Kidney (tissue), 14 donors: ENCODE results near the gene LSMEM2. TPM values are rescaled to one million over a fixed set of nuclear protein-coding genes. Genes with fewer than 3 reads are reported as not detected.

ENCODE experiments used
- DNase-seq, 5 donors: peaks; one replicate each; pipeline ENCODE4 v3.0.0-alpha.2; 2013 to 2020
- FAIRE-seq: peaks from 2 replicates; lab custom pipeline; 2012; peaks lifted over from hg19 to GRCh38; lab: Jason Lieb, UNC
- H3K27ac ChIP-seq, 2 donors: one replicate each; pipeline ENCODE4 v1.7.0; 2013; ENCODE audit warnings: low read depth in 2 of 2, low read length in 2 of 2, inconsistent platforms in 1 of 2
- H3K27me3 ChIP-seq: one replicate; pipeline ENCODE4 v1.7.1; 2013; ENCODE audit warnings: low read length, inconsistent platforms; ENCODE audit not compliant: control insufficient read depth, insufficient read depth
- H3K36me3 ChIP-seq, 3 donors: one replicate each; pipeline versions ENCODE4 v1.7.0 to v1.7.1; 2013; ENCODE audit warnings: low read length in 3 of 3, control low read depth in 1 of 3, inconsistent platforms in 1 of 3; ENCODE audit not compliant: insufficient read depth in 3 of 3, control insufficient read depth in 2 of 3
- H3K4me1 ChIP-seq, 3 donors: one replicate each; pipeline versions ENCODE4 v1.7.0 to v1.7.1; 2013; ENCODE audit warnings: low read length in 3 of 3, inconsistent platforms in 1 of 3, low read depth in 1 of 3; ENCODE audit not compliant: control insufficient read depth in 2 of 3, insufficient read depth in 2 of 3
- H3K4me3 ChIP-seq, 3 donors: one replicate each; pipeline versions ENCODE4 v1.7.0 to v1.8.1; 2013; ENCODE audit warnings: low read length in 3 of 3, control low read depth in 1 of 3, inconsistent platforms in 1 of 3
- H3K9ac ChIP-seq, 3 donors: one replicate each; pipeline versions ENCODE4 v1.7.0 to v1.7.1; 2013; ENCODE audit warnings: low read length in 3 of 3, control low read depth in 1 of 3, inconsistent platforms in 1 of 3
- H3K9me3 ChIP-seq, 3 donors: one replicate each; pipeline versions ENCODE4 v1.7.0 to v1.7.1; 2013; ENCODE audit warnings: low read length in 3 of 3, control low read depth in 1 of 3, inconsistent platforms in 1 of 3; ENCODE audit not compliant: control insufficient read depth in 2 of 3, insufficient read depth in 1 of 3
- CTCF ChIP-seq: IDR thresholded peaks from 3 replicates; pipeline ENCODE4 v1.5.1; 2012; ENCODE audit warnings: mild to moderate bottlenecking, moderate library complexity, borderline replicate concordance; ENCODE audit not compliant: insufficient read depth; ENCODE audit errors: extremely low read depth
- intact Hi-C: fragments of 100-400 bp; cut with DNase I; formaldehyde crosslinking; loops from one replicate; pipeline ENCODE4 v1.11.1; 2022
- polyA plus RNA-seq: library from polyadenylated mRNA; stranded (reverse); fragments of 350-450 nt; fragmentation: Illumina TruSeq; extraction: RNeasy Lipid Tissue Mini Kit (QIAGEN cat#74804); gene quantifications from one replicate; pipeline ENCODE4 v1.2.3, GENCODE V29; 2014; ENCODE audit warnings: low read depth, low replicate concordance; ENCODE audit not compliant: insufficient read depth
- total RNA-seq: library from RNA; stranded (reverse); fragmentation: NEBNext Ultra II Directional; extraction: Animal tissue kit (Norgen Biotek cat#: 25700); gene quantifications from one replicate; pipeline ENCODE4 v1.2.1, GENCODE V29; 2021
- donor health status: control.
- donor health status: control.
- donor health status: control.
- donor health status: control.
- donor health status: control.
- donor health status: DM: yes; HTN: yes; CAD: no.
- donor health status: Normal renal cell carcinoma (clear cell type).

LSMEM2 gene
- total and polyA plus RNA-seq, 2 donors from 2014 or later = 0.22 to 0.62 TPM

- H3K36me3 ChIP-seq = no peaks in the 10 kb centered on the region
- no peaks in the 10 kb centered on the region for H3K27me3 ChIP-seq
- intact Hi-C loops = no loop called here
- H3K9me3 ChIP-seq = no peaks in the 10 kb centered on the region
- no peak for TF ChIP-seq CTCF
- H3K9ac ChIP-seq = peak within 1 kb of the TSS; percentile 75 to 95 (median 76)
- H3K4me3 ChIP-seq = peak within 1 kb of the TSS; percentile 65 to 93 (median 77)
- peaks cover 0 to 41% (median 17%) of the 10 kb centered on the region in 3 donors for H3K4me1 ChIP-seq
- DNase-seq = peak; percentile 99 to 100 (median 99)
- peak; percentile 99 for FAIRE-seq
- H3K27ac ChIP-seq = peak within 1 kb of the TSS; percentile 89 to 93
Measured at GRCh38 chr3:50235716-50236483, 43.0 kb upstream of the LSMEM2 start, which contains the start of gene GNAI2. Gene GNAI2, plus strand, starts transcription at chr3:50236204. Its CDS starts 132 bp downstream, at chr3:50236336.

DNA sequence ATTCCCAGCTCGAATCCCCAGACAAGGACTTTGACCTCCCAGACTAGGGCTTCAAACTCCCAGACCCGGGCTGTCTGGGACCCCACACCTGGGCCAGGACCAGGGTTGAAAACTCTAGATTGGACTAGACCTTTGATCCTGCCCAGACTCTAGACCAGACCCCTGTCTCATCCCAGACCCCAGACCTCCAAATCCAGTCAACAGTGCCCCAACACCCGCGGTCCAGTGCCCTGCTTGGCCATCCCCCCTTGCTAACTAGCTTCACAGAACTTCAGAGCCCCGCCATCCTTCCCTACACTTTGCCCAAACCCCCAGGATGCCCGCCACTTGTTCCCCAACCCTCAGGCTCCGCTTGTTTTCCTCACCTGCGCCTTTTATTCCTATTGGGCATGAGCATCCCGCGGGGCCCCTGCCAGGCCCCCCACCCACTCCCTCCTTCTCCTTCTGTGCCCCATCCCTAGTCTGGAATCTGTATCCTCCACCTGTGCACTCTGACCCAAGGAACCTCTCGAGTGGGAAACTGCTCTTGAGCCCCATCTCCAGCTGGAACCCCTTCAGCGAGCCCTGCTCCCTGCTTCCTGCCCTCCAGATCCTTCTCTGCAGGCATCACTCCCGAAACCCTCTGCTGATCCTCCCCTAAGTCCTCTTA is 42.3 kb upstream of the LSMEM2 start:
- H3K4me1 ChIP-seq = peaks cover 0 to 48% (median 18%) of the 10 kb centered on the region in 3 donors
- no peak for TF ChIP-seq CTCF
- H3K36me3 ChIP-seq = no peaks in the 10 kb centered on the region
- peak overlapping the region; percentile 89 to 93 for H3K27ac ChIP-seq
- FAIRE-seq (no peak), DNase-seq (peak in 2 of 5 donors; percentile 19 to 60)
- intact Hi-C loops = no loop called here
- no peaks in the 10 kb centered on the region for H3K27me3 ChIP-seq
- H3K9ac ChIP-seq = peak overlapping the region; percentile 75 to 95 (median 76)
- H3K4me3 ChIP-seq = peak overlapping the region; percentile 65 to 93 (median 77)
- no peaks in the 10 kb centered on the region for H3K9me3 ChIP-seq

DNA sequence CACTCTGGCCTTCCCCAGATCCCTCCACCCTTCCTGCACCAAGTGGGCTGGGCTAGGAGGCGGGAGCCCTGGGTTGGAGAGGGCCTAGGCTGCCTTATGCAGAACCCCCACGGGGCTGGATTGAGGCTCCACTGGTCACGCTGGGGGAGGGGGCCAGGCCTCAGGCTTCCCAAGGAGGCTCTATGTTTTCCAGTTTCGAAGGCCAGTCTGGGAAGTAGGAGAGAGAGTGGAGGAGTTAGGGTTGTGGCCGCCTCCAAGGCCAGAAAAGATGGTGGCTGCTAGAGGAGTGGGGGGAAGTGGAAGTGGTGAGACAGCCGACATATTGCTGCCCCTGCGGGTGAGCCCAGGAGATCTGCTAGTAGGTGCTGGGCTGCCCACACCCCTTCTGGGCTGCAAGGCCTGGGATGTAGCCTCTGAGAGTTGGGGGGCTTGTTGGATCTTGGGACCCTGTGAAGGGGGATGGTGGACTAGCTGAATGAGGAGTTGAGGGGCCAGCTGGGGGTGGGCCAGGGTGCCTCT is 41.7 kb upstream of the LSMEM2 start:
- Histone ChIP-seq H3K27me3 (no peaks in the 10 kb centered on the region), H3K9ac (peak overlapping the region; percentile 75 to 95 (median 76)), H3K27ac (peak overlapping the region; percentile 89 to 93), H3K4me3 (peak overlapping the region; percentile 65 to 93 (median 77)), H3K9me3 (no peaks in the 10 kb centered on the region), H3K4me1 (peaks cover 0 to 53% (median 24%) of the 10 kb centered on the region in 3 donors), H3K36me3 (no peaks in the 10 kb centered on the region)
- DNase-seq (peak in 4 of 5 donors; percentile 34 to 84 (median 66)), FAIRE-seq (no peak)
- TF ChIP-seq CTCF = no peak
- intact Hi-C loops = no loop called here
